KMS-11 (cell line): Measurements from ENCODE around the gene ESPNL.

Experiments
- H2AFZ ChIP-seq: fragments of 200-600 bp; sonication (generic); 2 replicates; pipeline ENCODE4 v1.6.1; 2016; ENCODE audit warnings: antibody characterized with exemption, mixed run types, low read depth
- H3K27ac ChIP-seq: fragments of 200-600 bp; sonication (generic); 2 replicates; pipeline ENCODE4 v1.6.1; 2016; ENCODE audit warnings: mild to moderate bottlenecking, mixed run types
- H3K27me3 ChIP-seq: fragments of 200-600 bp; sonication (generic); 2 replicates; pipeline ENCODE4 v1.6.1; 2017; ENCODE audit warnings: mild to moderate bottlenecking, low read depth, mixed run types, moderate library complexity; ENCODE audit not compliant: insufficient read depth
- H3K36me3 ChIP-seq: fragments of 200-600 bp; sonication (generic); 2 replicates; pipeline ENCODE4 v1.6.1; 2017; ENCODE audit warnings: mild to moderate bottlenecking, mixed run types; ENCODE audit not compliant: insufficient read depth
- H3K4me1 ChIP-seq: fragments of 200-600 bp; sonication (generic); 2 replicates; pipeline ENCODE4 v1.6.1; 2016; ENCODE audit warnings: mild to moderate bottlenecking, low read depth, mixed run types; ENCODE audit not compliant: poor library complexity, severe bottlenecking
- H3K4me2 ChIP-seq: fragments of 200-600 bp; sonication (generic); 2 replicates; pipeline ENCODE4 v1.7.0; 2016; ENCODE audit warnings: mild to moderate bottlenecking, mixed run types
- H3K4me3 ChIP-seq: fragments of 200-600 bp; sonication (generic); IDR thresholded peaks from 2 replicates; pipeline ENCODE4 v1.6.1; 2017; ENCODE audit warnings: low read depth, low read length, mixed read lengths; ENCODE audit not compliant: insufficient read depth
- H3K79me2 ChIP-seq: fragments of 200-600 bp; sonication (generic); 2 replicates; pipeline ENCODE4 v1.6.1; 2016; ENCODE audit warnings: low read depth, mixed run types; ENCODE audit not compliant: insufficient read depth
- H3K9ac ChIP-seq: fragments of 200-600 bp; sonication (generic); 2 replicates; pipeline ENCODE4 v1.6.1; 2016; ENCODE audit warnings: mild to moderate bottlenecking, mixed run types
- H4K20me1 ChIP-seq: fragments of 200-600 bp; sonication (generic); 2 replicates; pipeline ENCODE4 v1.6.1; 2016; ENCODE audit warnings: mild to moderate bottlenecking, mixed run types; ENCODE audit not compliant: insufficient read depth
- CTCF ChIP-seq: fragments of 200-600 bp; sonication (generic); conservative IDR thresholded peaks from 2 replicates; pipeline ENCODE4 v1.6.1; 2017; ENCODE audit warnings: low read depth, mild to moderate bottlenecking, antibody characterized with exemption, low read length, moderate library complexity, mixed read lengths

The ESPNL gene

GRCh38 chr2:238174701-238175100 lies 74.6 kb downstream of the ESPNL start:
- H3K4me3 ChIP-seq = no peak overlapping the region
- no peaks in the 10 kb centered on the region for H3K36me3 ChIP-seq
- H4K20me1 ChIP-seq = no peaks in the 10 kb centered on the region
- H3K9ac ChIP-seq = no peak overlapping the region
- no peaks in the 10 kb centered on the region for H3K79me2 ChIP-seq
- no peak overlapping the region for H3K4me2 ChIP-seq
- no peak for TF ChIP-seq CTCF
- peaks cover 5% of the 10 kb centered on the region for H3K4me1 ChIP-seq
- no peaks in the 10 kb centered on the region for H3K27me3 ChIP-seq
- H3K27ac ChIP-seq = no peak overlapping the region
- H2AFZ ChIP-seq = no peak overlapping the region

GRCh38 chr2:238176613-238177012 lies 76.5 kb downstream of the ESPNL start:
- Histone ChIP-seq H3K27me3 (no peaks in the 10 kb centered on the region), H4K20me1 (no peaks in the 10 kb centered on the region), H3K79me2 (no peaks in the 10 kb centered on the region), H3K9ac (no peak overlapping the region), H3K36me3 (no peaks in the 10 kb centered on the region), H3K4me3 (no peak overlapping the region), H3K4me2 (no peak overlapping the region), H3K4me1 (no peaks in the 10 kb centered on the region), H2AFZ (no peak overlapping the region), H3K27ac (no peak overlapping the region)
- no peak for TF ChIP-seq CTCF

- no peak for TF ChIP-seq CTCF
- no peak overlapping the region for H3K4me3 ChIP-seq
- no peak overlapping the region for H2AFZ ChIP-seq
- H4K20me1 ChIP-seq = no peaks in the 10 kb centered on the region
- H3K27me3 ChIP-seq = no peaks in the 10 kb centered on the region
- no peaks in the 10 kb centered on the region for H3K4me1 ChIP-seq
- H3K79me2 ChIP-seq = no peaks in the 10 kb centered on the region
- H3K9ac ChIP-seq = no peak overlapping the region
- no peak overlapping the region for H3K27ac ChIP-seq
- no peaks in the 10 kb centered on the region; the same call in 1 of the 2 replicates for H3K36me3 ChIP-seq
- H3K4me2 ChIP-seq = no peak overlapping the region
These were observed 80.4 kb downstream of the ESPNL start for GRCh38 chr2:238180554-238180953.

GRCh38 chr2:238182362-238182761 lies 82.2 kb downstream of the ESPNL start:
- no peak for TF ChIP-seq CTCF
- Histone ChIP-seq H3K36me3 (peaks cover 9% of the 10 kb centered on the region; the same call in 1 of the 2 replicates), H3K4me2 (no peak overlapping the region), H3K79me2 (no peaks in the 10 kb centered on the region), H4K20me1 (no peaks in the 10 kb centered on the region), H3K27me3 (no peaks in the 10 kb centered on the region), H3K27ac (no peak overlapping the region), H3K4me3 (no peak overlapping the region), H2AFZ (no peak overlapping the region), H3K4me1 (no peaks in the 10 kb centered on the region), H3K9ac (no peak overlapping the region)
